Neural crest cell (in vitro differentiated cells): ENCODE measurements around the gene CIDEA. TPM values are rescaled to one million over a fixed set of nuclear protein-coding genes. Genes with fewer than 3 reads are reported as not detected.
A peak's percentile ranks its signal among the peaks of the same experiment; 100 is the strongest.

Experiments used
- DNase-seq: peaks from one replicate; pipeline ENCODE4 v3.0.0; 2021; ENCODE audit warnings: low read depth, mixed read lengths, low spot score
- H3K27ac Mint-ChIP-seq: one replicate; pipeline ENCODE4 v1.8.0; 2021; ENCODE audit warnings: mild to moderate bottlenecking, mixed read lengths; ENCODE audit not compliant: unreplicated experiment
- H3K27me3 Mint-ChIP-seq: 2 replicates; pipeline ENCODE4 v1.8.0; 2021; ENCODE audit warnings: low read depth, mild to moderate bottlenecking, mixed read lengths
- H3K36me3 Mint-ChIP-seq: 2 replicates; pipeline ENCODE4 v1.8.0; 2021; ENCODE audit warnings: low read depth, mild to moderate bottlenecking, mixed read lengths
- H3K4me1 Mint-ChIP-seq: 2 replicates; pipeline ENCODE4 v1.8.0; 2021; ENCODE audit warnings: mixed read lengths
- H3K4me3 Mint-ChIP-seq: one replicate; pipeline ENCODE4 v1.8.0; 2021; ENCODE audit warnings: mild to moderate bottlenecking, mixed read lengths
- H3K9me3 Mint-ChIP-seq: 2 replicates; pipeline ENCODE4 v1.8.0; 2021; ENCODE audit warnings: mixed read lengths
- CTCF ChIP-seq: fragments of 200-600 bp; sonication (generic); conservative IDR thresholded peaks from 2 replicates; pipeline ENCODE4 v1.5.0; 2021; ENCODE audit warnings: antibody characterized with exemption, mild to moderate bottlenecking
- total RNA-seq: library from RNA; stranded (reverse); gene quantifications from 2 replicates; pipeline ENCODE4 v1.2.1, GENCODE V29; 2021

Gene CIDEA
- total RNA-seq, 1 donor from 2014 or later = not detected

- Mint-ChIP-seq H3K27ac (no peak overlapping the region), H3K27me3 (peaks cover 61% of the 10 kb centered on the region), H3K4me1 (no peaks in the 10 kb centered on the region), H3K4me3 (no peak overlapping the region), H3K36me3 (no peaks in the 10 kb centered on the region), H3K9me3 (no peaks in the 10 kb centered on the region)
- DNase-seq = peak; percentile 61
- peak; percentile 50 for TF ChIP-seq CTCF
These were observed 7.0 kb upstream of the CIDEA start for GRCh38 chr18:12246849-12247808.

DNA sequence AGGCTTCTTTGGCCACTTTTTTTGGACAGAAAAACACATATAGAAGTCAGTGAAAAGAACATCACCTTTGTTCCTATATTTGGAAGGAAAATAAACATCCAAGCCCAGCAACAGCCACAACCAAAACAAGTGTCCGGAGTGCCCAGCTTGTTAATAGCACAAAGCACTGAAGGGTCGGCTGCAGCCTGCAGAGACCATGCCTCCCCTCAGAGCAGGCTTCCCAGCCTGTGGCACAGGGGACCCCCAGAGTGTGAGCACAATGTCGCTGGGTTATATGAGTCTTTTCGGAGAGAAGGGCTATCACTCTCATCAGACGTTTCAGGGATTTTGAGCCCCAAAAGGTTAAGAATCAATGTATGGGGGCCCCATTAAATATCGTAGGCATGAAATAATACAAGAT, 6.2 kb upstream of the CIDEA start:
- no peaks in the 10 kb centered on the region for H3K9me3 Mint-ChIP-seq
- H3K4me3 Mint-ChIP-seq = no peak overlapping the region
- H3K36me3 Mint-ChIP-seq = no peaks in the 10 kb centered on the region
- TF ChIP-seq CTCF = no peak
- no peak for DNase-seq
- peaks cover 63% of the 10 kb centered on the region for H3K27me3 Mint-ChIP-seq
- H3K27ac Mint-ChIP-seq = no peak overlapping the region
- H3K4me1 Mint-ChIP-seq = no peaks in the 10 kb centered on the region

DNA sequence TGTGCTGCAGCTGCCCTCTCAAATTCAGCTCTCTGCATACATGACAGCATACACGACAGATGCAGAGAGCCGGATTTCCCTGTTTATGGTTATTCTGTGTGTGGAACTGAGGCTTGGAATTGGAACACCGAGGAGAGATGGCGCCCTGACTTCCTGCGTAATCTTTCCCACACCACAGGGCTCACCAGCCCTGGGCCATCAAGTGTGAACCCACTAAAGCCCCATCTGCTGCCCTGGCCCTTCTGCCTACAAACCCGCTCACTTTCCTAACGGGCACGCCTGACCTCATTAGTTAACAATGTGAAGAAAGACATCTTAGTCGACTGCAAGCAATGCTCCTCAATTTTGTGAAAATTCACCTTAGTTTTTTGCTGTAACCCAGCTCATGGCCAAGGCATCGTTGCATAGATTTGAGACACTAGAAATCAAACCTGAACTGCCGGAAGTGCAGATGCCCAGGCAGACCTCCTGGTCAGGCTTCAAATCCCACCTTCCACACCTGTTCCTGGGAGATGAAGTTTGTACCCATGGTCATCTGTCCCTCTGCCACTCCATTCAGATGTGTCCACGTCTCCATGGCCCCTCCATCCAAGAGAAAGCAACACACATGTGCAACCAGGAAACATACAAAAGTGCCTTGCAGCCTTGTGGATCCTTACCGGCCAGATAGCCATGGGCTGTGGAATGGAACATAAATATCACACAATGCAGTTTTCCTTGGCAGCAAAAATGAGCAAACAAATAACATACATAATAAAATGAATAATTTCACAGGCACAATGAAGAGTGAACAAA, 5.0 kb upstream of the CIDEA start:
- Mint-ChIP-seq H3K27me3 (peaks cover 74% of the 10 kb centered on the region), H3K4me1 (peaks cover 8% of the 10 kb centered on the region), H3K36me3 (no peaks in the 10 kb centered on the region), H3K9me3 (no peaks in the 10 kb centered on the region), H3K4me3 (no peak overlapping the region), H3K27ac (no peak overlapping the region)
- DNase-seq = no peak
- TF ChIP-seq CTCF = no peak

- H3K27ac Mint-ChIP-seq = no peak overlapping the region
These were observed 2.9 kb upstream of the CIDEA start for GRCh38 chr18:12251311-12251710.

More at GRCh38 chr18:12251311-12251710, 2.9 kb upstream of the CIDEA start:
- Mint-ChIP-seq H3K36me3 (no peaks in the 10 kb centered on the region), H3K4me1 (peaks cover 22% of the 10 kb centered on the region), H3K4me3 (no peak overlapping the region), H3K9me3 (no peaks in the 10 kb centered on the region), H3K27me3 (peaks cover 90% of the 10 kb centered on the region)
- no peak for DNase-seq
- TF ChIP-seq CTCF = no peak
